SU-DHL-6 (cell line): ENCODE results near the gene SLC35F1.

Experiments
- H2AFZ ChIP-seq: fragments of 200-600 bp; sonication (generic); 2 replicates; pipeline ENCODE4 v1.6.1; 2014; ENCODE audit warnings: low read depth, mild to moderate bottlenecking, moderate library complexity, mixed read lengths, antibody characterized with exemption, low read length; ENCODE audit not compliant: severe bottlenecking
- H3F3A ChIP-seq: fragments of 200-600 bp; shearing (Covaris generic); 2 replicates; pipeline ENCODE4 v1.6.0; 2016; ENCODE audit warnings: antibody characterized with exemption, mild to moderate bottlenecking; ENCODE audit not compliant: insufficient read depth
- H3K27ac ChIP-seq: fragments of 200-600 bp; sonication (generic); 2 replicates; pipeline ENCODE4 v1.5.1; 2016; ENCODE audit warnings: low read depth, mild to moderate bottlenecking, low read length, moderate library complexity, mixed read lengths
- H3K27me3 ChIP-seq: fragments of 200-600 bp; sonication (generic), shearing (Covaris generic); 2 replicates; pipeline ENCODE4 v1.6.0; 2014; ENCODE audit warnings: mild to moderate bottlenecking, low read length
- H3K36me3 ChIP-seq: fragments of 200-600 bp; sonication (generic); 2 replicates; pipeline ENCODE4 v1.6.1; 2014; ENCODE audit warnings: mild to moderate bottlenecking, low read length, mixed read lengths
- H3K4me2 ChIP-seq: fragments of 300-600, 200-600 bp; shearing (Covaris generic), sonication (generic); 2 replicates; pipeline ENCODE4 v1.6.0; 2014; ENCODE audit warnings: low read length, low read depth, mild to moderate bottlenecking; ENCODE audit not compliant: poor library complexity, severe bottlenecking
- H3K4me3 ChIP-seq: fragments of 200-600 bp; sonication (generic); 2 replicates; pipeline ENCODE4 v1.5.1; 2014; ENCODE audit warnings: antibody characterized with exemption, low read length, mild to moderate bottlenecking, mixed read lengths; ENCODE audit not compliant: insufficient read depth, poor library complexity, severe bottlenecking
- H3K79me2 ChIP-seq: fragments of 200-600 bp; sonication (generic); 2 replicates; pipeline ENCODE4 v1.6.1; 2014; ENCODE audit warnings: mild to moderate bottlenecking, low read length, moderate library complexity; ENCODE audit not compliant: insufficient read depth
- H3K9ac ChIP-seq: fragments of 200-600 bp; sonication (generic); 2 replicates; pipeline ENCODE4 v1.7.0; 2014; ENCODE audit warnings: mild to moderate bottlenecking, low read length
- H3K9me2 ChIP-seq: fragments of 200-600 bp; sonication (generic); replicated peaks from 2 replicates; pipeline ENCODE4 v1.6.1; 2014; ENCODE audit warnings: low read length; ENCODE audit not compliant: insufficient read depth
- H3K9me3 ChIP-seq: fragments of 200-600 bp; sonication (generic); 2 replicates; pipeline ENCODE4 v1.6.1; 2014; ENCODE audit warnings: low read length, mixed read lengths; ENCODE audit not compliant: insufficient read depth
- H4K20me1 ChIP-seq: fragments of 200-600 bp; sonication (generic); 2 replicates; pipeline ENCODE4 v1.6.1; 2014; ENCODE audit warnings: low read depth, mild to moderate bottlenecking, antibody characterized with exemption, low read length, moderate library complexity, mixed read lengths
- EZH2phosphoT487 ChIP-seq: fragments of 200-600 bp; sonication (generic), shearing (Covaris generic); conservative IDR thresholded peaks from 2 replicates; pipeline ENCODE4 v1.6.1; 2018; ENCODE audit warnings: mild to moderate bottlenecking, antibody characterized with exemption, low read length, moderate library complexity, mixed read lengths
- TF ChIP-seq, protein P1 (sequence below): fragments of 200-600 bp; sonication (generic); IDR thresholded peaks from one replicate; pipeline ENCODE4 v1.5.1; 2017; ENCODE audit warnings: antibody characterized with exemption, mild to moderate bottlenecking, low read length, moderate library complexity; ENCODE audit not compliant: insufficient read depth, poor library complexity, severe bottlenecking

SLC35F1 gene

DNA sequence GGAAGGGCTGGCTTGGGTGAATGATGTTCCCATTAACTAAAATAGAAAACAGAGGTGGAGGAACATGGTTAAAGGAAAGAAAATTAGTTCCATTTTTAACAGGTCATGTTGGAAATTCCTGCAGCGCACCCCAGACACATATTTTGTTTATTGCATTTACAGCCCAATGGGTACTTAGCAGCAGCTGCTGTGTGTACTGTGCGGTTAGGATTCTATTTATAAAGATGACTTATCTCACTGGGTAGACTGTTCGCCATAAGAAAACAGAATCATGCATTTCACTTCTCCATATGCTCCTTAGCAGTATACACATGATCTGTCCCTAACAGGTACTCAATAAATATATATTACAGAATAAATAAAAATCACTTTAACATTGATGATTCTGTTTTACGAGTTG, 135.8 kb downstream of the SLC35F1 start:
- H3K27me3 ChIP-seq = no peaks in the 10 kb centered on the region
- no peaks in the 10 kb centered on the region for H4K20me1 ChIP-seq
- H3K27ac ChIP-seq = no peak overlapping the region
- no peak overlapping the region for H3K9ac ChIP-seq
- no peak overlapping the region for H3K4me2 ChIP-seq
- no peaks in the 10 kb centered on the region for H3K9me2 ChIP-seq
- no peak overlapping the region for H3K4me3 ChIP-seq
- no peaks in the 10 kb centered on the region for H3K36me3 ChIP-seq
- H2AFZ ChIP-seq = no peak overlapping the region
- no peaks in the 10 kb centered on the region for H3K9me3 ChIP-seq
- TF ChIP-seq EZH2phosphoT487 = no peak
- TF ChIP-seq, protein P1, sequence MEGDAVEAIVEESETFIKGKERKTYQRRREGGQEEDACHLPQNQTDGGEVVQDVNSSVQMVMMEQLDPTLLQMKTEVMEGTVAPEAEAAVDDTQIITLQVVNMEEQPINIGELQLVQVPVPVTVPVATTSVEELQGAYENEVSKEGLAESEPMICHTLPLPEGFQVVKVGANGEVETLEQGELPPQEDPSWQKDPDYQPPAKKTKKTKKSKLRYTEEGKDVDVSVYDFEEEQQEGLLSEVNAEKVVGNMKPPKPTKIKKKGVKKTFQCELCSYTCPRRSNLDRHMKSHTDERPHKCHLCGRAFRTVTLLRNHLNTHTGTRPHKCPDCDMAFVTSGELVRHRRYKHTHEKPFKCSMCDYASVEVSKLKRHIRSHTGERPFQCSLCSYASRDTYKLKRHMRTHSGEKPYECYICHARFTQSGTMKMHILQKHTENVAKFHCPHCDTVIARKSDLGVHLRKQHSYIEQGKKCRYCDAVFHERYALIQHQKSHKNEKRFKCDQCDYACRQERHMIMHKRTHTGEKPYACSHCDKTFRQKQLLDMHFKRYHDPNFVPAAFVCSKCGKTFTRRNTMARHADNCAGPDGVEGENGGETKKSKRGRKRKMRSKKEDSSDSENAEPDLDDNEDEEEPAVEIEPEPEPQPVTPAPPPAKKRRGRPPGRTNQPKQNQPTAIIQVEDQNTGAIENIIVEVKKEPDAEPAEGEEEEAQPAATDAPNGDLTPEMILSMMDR = no peak
- no peaks in the 10 kb centered on the region for H3F3A ChIP-seq
- no peaks in the 10 kb centered on the region for H3K79me2 ChIP-seq

DNA sequence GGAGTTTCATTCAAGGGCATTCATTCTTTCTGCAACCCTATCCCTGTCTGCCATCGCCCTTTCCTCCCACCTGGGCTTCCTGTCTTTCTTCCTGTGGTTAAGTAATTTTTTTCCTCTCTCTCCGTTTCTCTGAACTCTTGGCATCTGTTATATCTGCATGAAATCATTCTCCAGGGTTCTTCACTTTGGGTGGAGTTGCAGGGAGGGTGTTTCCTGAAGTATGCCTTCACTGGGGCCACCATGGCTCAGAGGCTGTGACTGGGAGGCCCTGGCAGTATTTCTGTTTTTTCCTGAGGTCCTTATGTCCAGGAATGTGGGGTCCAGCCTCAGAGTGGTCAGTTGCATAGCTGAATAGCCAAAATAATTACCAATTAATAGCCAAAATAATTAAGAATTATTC, 137.2 kb downstream of the SLC35F1 start:
- H3K27ac ChIP-seq = no peak overlapping the region
- no peaks in the 10 kb centered on the region for H3K79me2 ChIP-seq
- no peaks in the 10 kb centered on the region for H3K36me3 ChIP-seq
- H3F3A ChIP-seq = no peaks in the 10 kb centered on the region
- H3K9me2 ChIP-seq = no peaks in the 10 kb centered on the region
- no peak overlapping the region for H3K4me3 ChIP-seq
- no peak overlapping the region for H3K4me2 ChIP-seq
- H4K20me1 ChIP-seq = no peaks in the 10 kb centered on the region
- no peaks in the 10 kb centered on the region for H3K27me3 ChIP-seq
- H3K9ac ChIP-seq = no peak overlapping the region
- no peaks in the 10 kb centered on the region for H3K9me3 ChIP-seq
- TF ChIP-seq EZH2phosphoT487 = no peak
- TF ChIP-seq, protein P1 = no peak
- H2AFZ ChIP-seq = no peak overlapping the region

DNA sequence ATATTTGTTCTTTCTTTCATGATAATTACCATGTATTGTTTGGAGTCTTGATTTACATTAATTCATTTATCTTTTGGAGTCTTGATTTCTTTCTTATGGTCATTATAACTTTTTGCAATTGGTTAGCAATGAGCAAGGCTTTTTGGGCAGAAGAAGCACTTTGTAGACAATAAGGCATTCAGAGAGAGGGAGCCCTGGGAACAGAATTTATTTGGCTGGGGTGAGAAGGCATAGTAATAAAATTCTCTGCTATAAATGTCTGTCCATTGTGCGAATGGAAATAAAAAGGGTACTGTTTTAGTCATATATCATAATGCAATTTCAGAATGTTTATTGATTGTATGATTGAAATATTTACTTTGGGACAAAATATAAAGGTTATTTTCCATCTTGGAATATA, 147.0 kb downstream of the SLC35F1 start:
- Histone ChIP-seq H4K20me1 (no peaks in the 10 kb centered on the region), H3K9me2 (no peaks in the 10 kb centered on the region), H3K36me3 (no peaks in the 10 kb centered on the region), H3F3A (no peaks in the 10 kb centered on the region), H2AFZ (no peak overlapping the region), H3K9me3 (no peaks in the 10 kb centered on the region), H3K79me2 (no peaks in the 10 kb centered on the region), H3K4me3 (no peak overlapping the region), H3K27ac (no peak overlapping the region), H3K9ac (no peak overlapping the region), H3K27me3 (no peaks in the 10 kb centered on the region), H3K4me2 (no peak overlapping the region)
- TF ChIP-seq, protein P1 = no peak
- no peak for TF ChIP-seq EZH2phosphoT487

DNA sequence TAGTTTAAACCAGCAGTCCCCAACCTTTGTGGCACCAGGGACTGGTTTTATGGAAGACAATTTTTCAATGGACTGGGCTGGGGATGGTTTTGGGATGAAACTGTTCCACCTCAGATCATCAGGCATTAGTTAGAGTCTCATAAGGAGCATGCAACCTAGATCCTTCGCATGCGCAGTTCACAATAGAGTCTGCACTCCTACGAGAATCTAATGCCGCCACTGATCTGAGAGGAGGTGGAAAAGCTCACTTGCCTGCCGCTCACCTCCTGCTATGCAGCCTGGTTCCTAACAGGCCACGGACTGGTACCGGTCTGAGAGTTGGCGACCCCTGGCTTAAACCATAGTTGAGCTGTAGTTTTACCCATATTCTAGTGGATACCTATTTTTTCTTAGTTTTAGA, 154.6 kb downstream of the SLC35F1 start:
- H3K36me3 ChIP-seq = no peaks in the 10 kb centered on the region

More for the DNA sequence above, 154.6 kb downstream of the SLC35F1 start:
- no peak overlapping the region for H3K9ac ChIP-seq
- TF ChIP-seq, protein P1 = no peak
- no peak for TF ChIP-seq EZH2phosphoT487
- H2AFZ ChIP-seq = no peak overlapping the region
- no peak overlapping the region for H3K27ac ChIP-seq
- no peaks in the 10 kb centered on the region for H4K20me1 ChIP-seq
- H3K79me2 ChIP-seq = no peaks in the 10 kb centered on the region
- no peaks in the 10 kb centered on the region for H3K9me2 ChIP-seq
- no peak overlapping the region for H3K4me3 ChIP-seq
- no peaks in the 10 kb centered on the region for H3F3A ChIP-seq
- no peak overlapping the region for H3K4me2 ChIP-seq
- H3K27me3 ChIP-seq = no peaks in the 10 kb centered on the region
- no peaks in the 10 kb centered on the region for H3K9me3 ChIP-seq
